ENCODE results near the gene ERCC1.

ERCC1 gene

GRCh38 chr19:45364696-45365095, 59.0 kb downstream of the ERCC1 start:
- DNase-seq (ENCODE audit: low read depth): no peak

GRCh38 chr19:45363861-45364459, 59.8 kb downstream of the ERCC1 start:
- no peak for DNase-seq (ENCODE audit: low read depth)

- no peak for DNase-seq (ENCODE audit: low read depth)
These were observed 61.4 kb downstream of the ERCC1 start for GRCh38 chr19:45362291-45362690.

GRCh38 chr19:45361608-45362007, 62.1 kb downstream of the ERCC1 start:
- DNase-seq (ENCODE audit: low read depth): no peak

GRCh38 chr19:45358213-45358792, 65.4 kb downstream of the ERCC1 start:
- DNase-seq (ENCODE audit: low read depth): no peak

GRCh38 chr19:45357445-45357783, 66.3 kb downstream of the ERCC1 start:
- DNase-seq (ENCODE audit: low read depth): no peak
